T-helper 2 cell treated with Interferon-gamma antibody and Interleukin-4, amounts not matched to agents 100 ng/mL and 5 ng/mL, for 36 hours (primary cell): ENCODE data around the gene INA. TPM values are rescaled to one million over a fixed set of nuclear protein-coding genes. Genes with fewer than 3 reads are reported as not detected.
"Not testable (repeated sequence)": the region's sequence is repeated elsewhere in the genome, so short reads cannot be mapped to it uniquely, and the experiment has no call there.

Experiments
- intact Hi-C: fragments of 100-400 bp; cut with micrococcal nuclease; formaldehyde crosslinking; loops from one replicate; pipeline ENCODE4 v1.15.1; 2023
- total RNA-seq: library from RNA; stranded (reverse); gene quantifications from 2 replicates; pipeline ENCODE4 v1.2.3, GENCODE V29; 2022

INA gene
- 0.25 and 0.27 TPM in 2 replicates for total RNA-seq

- intact Hi-C loops, result no loop called here
These were observed at the start of gene INA for GRCh38 chr10:103276896-103277712. Gene INA, plus strand, starts transcription at chr10:103277138. Its CDS starts 74 bp downstream, at chr10:103277212.

GRCh38 chr10:103227416-103227815 lies 49.5 kb upstream of the INA start:
- intact Hi-C loops, result no loop called here

GRCh38 chr10:103231047-103231551 lies 45.8 kb upstream of the INA start:
- intact Hi-C loops, result no loop called here

- intact Hi-C loops, result no loop called here
These were observed 44.7 kb upstream of the INA start for GRCh38 chr10:103232131-103232673.

GRCh38 chr10:103232772-103233488 lies 44.0 kb upstream of the INA start:
- intact Hi-C loops, result no loop called here

GRCh38 chr10:103235775-103236174 lies 41.2 kb upstream of the INA start:
- intact Hi-C loops, result no loop called here

GRCh38 chr10:103238506-103239252 lies 38.3 kb upstream of the INA start:
- intact Hi-C loops, result no loop called here

- intact Hi-C loops, result loop anchor here (5.0 kb wide), 1 partner anchor 49 kb away; the partner anchor contains the start of gene NT5C2
These were observed 35.5 kb upstream of the INA start for GRCh38 chr10:103241262-103242011.

- intact Hi-C loops, result loop anchor here (1.0 to 5.0 kb wide), 4 partner anchors 52 to 409 kb away; partner anchors contain the start of gene NT5C2
These were observed 32.2 kb upstream of the INA start for GRCh38 chr10:103244666-103245271.

- intact Hi-C loops, result not testable (repeated sequence)
These were observed 31.4 kb upstream of the INA start, which contains the start of gene RPEL1 for GRCh38 chr10:103245587-103245986. Gene RPEL1, plus strand, starts transcription at chr10:103245887. Its CDS starts 110 bp downstream, at chr10:103245997.

- intact Hi-C loops, result no loop called here
These were observed 30.6 kb upstream of the INA start for GRCh38 chr10:103246324-103246723.

- intact Hi-C loops, result no loop called here
These were observed 22.8 kb upstream of the INA start for GRCh38 chr10:103254113-103254512.

- intact Hi-C loops, result no loop called here
These were observed 22.2 kb upstream of the INA start for GRCh38 chr10:103254538-103255325.

GRCh38 chr10:103256613-103257012 lies 20.3 kb upstream of the INA start:
- intact Hi-C loops, result no loop called here

- intact Hi-C loops, result no loop called here
These were observed 19.1 kb upstream of the INA start for GRCh38 chr10:103257812-103258211.

GRCh38 chr10:103258928-103259327 lies 18.0 kb upstream of the INA start:
- intact Hi-C loops, result not testable (repeated sequence)

GRCh38 chr10:103259989-103260388 lies 16.9 kb upstream of the INA start:
- intact Hi-C loops, result no loop called here

- intact Hi-C loops, result no loop called here
These were observed 14.7 kb upstream of the INA start for GRCh38 chr10:103262229-103262628.

- intact Hi-C loops, result loop anchor here (2.0 kb wide), 1 partner anchor 13 kb away; no protein-coding TSS in a partner anchor
These were observed 11.1 kb upstream of the INA start for GRCh38 chr10:103265717-103266329.
